ENCODE results near the gene GHRHR.

The GHRHR gene

GRCh38 chr7:30929686-30930085 lies 34.1 kb upstream of the GHRHR start:
- DNase-seq: no peak

- no peak for DNase-seq
These were observed 33.1 kb upstream of the GHRHR start for GRCh38 chr7:30930621-30931020.

DNA sequence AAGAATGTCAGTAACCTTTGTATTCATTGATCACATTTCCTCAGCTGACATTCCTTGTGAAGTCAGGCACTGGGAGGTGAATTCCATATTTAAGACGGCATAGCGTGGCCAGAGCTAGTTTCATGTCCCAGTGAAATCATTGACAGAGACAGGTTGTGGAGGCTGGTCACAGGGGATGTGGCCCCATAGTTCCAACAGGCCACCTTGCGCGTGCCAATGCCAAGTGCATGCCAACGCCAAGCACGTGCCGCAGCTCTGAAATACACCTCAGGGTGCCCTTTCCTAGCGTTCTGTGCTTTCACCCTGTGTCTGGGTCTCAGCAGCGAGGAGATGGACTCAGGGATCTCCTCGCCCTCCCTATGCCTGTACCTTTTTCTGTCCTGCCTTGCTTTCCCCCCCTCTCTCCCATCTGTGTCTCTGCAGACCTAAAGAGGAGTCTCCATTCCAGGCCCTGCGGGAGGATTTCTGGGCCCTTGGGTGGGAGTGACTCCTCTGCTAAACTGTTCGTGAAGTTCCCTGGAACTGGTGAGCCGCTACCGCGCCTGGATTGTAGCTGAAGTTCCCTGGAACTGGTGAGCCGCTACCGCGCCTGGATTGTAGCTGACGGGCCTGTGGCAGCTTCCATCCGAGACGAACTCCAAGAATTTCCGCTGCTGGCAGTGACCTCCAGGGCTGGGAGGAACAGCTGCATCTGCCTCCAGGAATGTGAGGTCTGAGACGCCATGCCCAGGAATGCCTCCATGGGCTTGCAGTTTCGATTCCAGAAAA lies 32.4 kb upstream of the GHRHR start:
- DNase-seq: no peak

DNA sequence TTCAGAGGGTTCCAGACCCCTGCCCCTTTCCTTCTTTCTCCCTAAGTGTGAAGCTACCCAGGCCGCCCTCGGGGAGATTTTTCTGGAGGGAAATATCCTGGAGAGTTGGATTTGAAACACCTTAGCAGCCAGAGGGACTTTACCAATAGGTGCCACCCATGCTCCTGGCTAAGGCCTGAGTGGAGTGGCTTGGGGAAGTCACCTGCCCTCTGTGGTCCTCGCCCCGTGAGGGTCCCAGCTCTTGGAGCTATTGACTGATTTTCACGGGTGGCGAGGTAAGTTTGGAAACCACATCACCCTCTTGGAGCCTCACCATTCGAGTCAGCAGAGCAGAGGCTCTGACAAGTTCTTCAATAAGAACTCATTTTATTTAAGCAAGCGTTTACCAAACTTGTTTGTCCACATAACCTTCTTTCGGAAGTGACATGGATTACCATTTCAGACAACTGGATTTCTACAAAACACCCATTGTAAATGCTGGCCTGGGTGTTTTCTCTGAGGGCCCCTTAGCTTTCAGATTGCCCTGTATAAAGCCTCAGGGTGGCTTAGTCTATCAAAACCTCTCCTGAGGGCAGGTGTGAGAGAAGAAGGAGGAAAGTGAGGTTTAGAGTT lies 31.7 kb upstream of the GHRHR start:
- no peak for DNase-seq

- no peak for DNase-seq
These were observed 31.2 kb upstream of the GHRHR start for GRCh38 chr7:30932562-30932961.

DNA sequence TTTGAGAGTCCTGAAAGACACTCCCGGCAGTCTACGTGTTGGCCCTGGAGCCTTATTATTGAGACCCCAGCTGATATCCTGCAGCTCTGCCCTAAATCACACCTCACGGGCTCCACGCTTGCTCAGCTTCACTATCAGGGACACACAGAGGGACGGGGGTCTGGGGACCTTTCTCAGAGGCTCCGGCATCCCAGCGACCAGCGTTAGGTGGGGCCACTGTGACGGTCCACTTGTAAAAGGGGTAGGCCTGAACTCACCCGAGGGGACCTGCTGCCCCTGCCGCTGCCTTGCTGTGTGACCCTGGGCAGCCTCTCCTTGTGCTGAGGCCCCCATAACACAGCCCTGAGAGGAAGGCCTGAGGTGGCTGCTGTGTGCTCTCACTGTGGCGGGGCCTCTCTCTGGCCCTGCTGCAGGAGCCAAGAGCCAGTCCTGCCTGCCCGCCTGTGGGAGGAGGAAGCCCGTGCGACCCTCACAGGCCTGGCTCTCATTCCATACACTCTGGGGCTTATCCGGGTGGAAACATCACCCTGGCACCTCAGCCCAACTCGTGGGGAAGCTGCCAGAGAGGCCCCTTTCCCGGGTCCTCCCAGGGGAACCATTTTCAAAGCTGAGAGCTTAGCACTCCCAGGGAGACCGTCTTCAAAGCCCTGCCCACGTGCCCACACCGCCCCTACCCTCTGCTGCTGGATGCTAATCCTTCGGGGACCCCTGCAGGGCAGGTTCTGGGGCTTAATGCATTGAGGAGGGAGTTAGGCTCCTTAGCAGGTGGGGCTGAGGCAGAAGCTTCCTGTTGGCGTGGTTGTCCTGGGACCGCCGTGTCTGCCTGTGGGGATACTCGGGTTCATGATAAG lies 30.4 kb upstream of the GHRHR start:
- no peak for DNase-seq

- no peak for DNase-seq
These were observed 29.5 kb upstream of the GHRHR start for GRCh38 chr7:30934225-30934624.

- DNase-seq: no peak
These were observed 28.8 kb upstream of the GHRHR start for GRCh38 chr7:30934732-30935568.

GRCh38 chr7:30935569-30935877 lies 28.2 kb upstream of the GHRHR start:
- no peak for DNase-seq

GRCh38 chr7:30936650-30937245 lies 27.0 kb upstream of the GHRHR start:
- no peak for DNase-seq

DNA sequence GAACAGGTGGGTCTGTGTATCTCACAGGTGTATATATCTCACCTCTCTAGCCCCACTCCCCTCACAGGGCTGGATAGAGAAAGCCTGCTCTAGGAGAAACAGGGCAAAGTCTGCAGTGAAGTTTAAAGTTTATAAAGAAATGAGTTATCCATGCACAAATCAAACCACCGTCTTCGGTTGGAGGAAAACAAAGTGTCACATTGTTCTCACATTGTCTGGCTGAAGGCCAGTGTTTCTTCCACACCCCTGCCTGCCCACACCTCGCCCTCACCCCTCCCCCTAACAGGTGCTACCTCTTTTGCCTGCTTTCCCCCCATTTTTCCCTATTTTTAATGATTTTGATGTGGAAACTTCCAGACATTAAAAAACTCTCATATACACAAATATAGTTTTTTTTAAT lies 26.3 kb upstream of the GHRHR start:
- no peak for DNase-seq

GRCh38 chr7:30938435-30939316 lies 25.1 kb upstream of the GHRHR start:
- DNase-seq: peak; percentile 12

- no peak for DNase-seq
These were observed 22.0 kb upstream of the GHRHR start for GRCh38 chr7:30941582-30942323.

GRCh38 chr7:30950197-30950596 lies 13.6 kb upstream of the GHRHR start:
- DNase-seq: no peak

DNA sequence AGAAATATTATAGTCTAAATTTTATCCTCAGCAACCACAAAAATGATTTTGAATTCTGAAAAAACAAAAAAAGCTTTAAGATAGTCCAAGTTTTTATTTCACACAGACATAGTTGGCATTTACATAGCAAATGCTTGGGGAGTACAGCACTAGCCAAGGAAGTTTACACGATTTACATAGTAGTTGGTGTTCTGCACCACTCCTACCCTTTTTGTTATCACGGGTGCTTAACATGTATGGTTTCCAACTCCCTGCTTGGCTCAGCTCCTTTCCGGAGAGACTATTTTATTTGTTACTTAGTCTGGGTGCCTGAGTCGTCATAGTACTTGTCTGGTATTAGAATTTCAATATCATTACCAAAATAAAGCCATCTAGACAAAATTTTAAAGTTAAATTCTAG lies 8.8 kb upstream of the GHRHR start:
- DNase-seq: no peak

DNA sequence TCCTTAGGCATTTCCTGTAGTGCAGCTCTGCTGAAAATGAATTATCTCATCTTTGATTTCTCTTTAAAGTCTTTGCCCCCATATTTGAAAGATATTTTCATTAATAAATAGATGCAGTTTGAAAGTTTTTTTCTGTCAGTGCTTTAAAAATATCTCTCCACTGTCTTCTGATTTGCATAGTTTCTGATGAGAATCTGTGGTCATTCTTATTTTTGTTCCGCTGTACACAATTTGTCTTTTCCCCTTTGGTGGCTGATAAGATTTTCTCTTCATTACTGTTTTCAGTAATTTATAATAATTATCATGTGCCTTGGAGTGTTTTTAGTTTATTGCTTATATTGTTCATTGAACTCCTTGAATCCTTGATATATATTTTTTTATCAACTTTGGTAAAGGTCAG lies 7.0 kb upstream of the GHRHR start:
- no peak for DNase-seq

DNA sequence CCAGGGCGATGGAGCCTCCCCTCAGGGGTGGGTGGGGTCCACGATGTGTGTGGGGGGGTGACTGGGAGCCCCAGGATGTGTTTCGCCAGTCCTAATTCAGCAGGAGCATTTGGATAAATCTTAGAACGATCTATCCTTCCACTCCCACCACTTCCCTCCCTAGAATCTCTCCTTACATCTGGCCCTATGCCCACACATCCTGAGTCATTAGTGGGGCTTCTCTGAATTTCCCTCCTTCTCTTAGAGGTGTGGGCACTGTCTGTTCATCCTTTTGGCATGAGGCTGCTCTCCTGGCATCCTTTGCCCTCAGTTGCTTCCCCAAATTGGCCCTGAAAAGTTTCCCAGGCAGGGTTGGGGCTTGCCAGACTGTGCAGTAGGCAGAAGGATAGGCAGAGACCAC lies 1.6 kb downstream of the GHRHR start:
- DNase-seq: no peak

GRCh38 chr7:30965883-30966282 lies 2.1 kb downstream of the GHRHR start:
- DNase-seq: no peak

DNA sequence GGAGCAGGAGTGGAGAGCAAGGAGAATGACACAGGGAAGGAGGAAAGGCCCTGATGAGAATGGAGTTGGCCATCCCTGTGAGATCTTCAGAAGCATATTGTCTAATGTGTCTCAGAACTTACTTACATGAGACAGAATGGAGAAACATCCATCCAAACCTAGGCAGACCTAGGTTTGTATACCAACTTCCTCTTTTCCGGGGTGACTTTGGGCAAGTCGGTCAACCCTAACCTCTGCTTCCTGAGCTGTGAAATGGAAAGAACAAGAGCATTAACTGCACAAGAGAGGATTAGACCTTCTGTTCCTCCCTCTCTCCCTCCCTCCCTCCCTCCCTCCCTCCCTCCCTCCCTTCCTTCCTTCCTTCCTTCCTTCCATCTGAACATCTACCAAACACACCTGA lies 4.5 kb downstream of the GHRHR start:
- DNase-seq: no peak

GRCh38 chr7:30968747-30969603 lies 5.2 kb downstream of the GHRHR start:
- DNase-seq: no peak

Measured in central memory CD4-positive, alpha-beta T cell (primary cell).